Endodermal cell (in vitro differentiated cells): ENCODE measurements around the gene FDPS. TPM values are rescaled to one million over a fixed set of nuclear protein-coding genes. Genes with fewer than 3 reads are reported as not detected.
A peak's percentile ranks its signal among the peaks of the same experiment; 100 is the strongest.

Experiments
- DNase-seq: peaks from one replicate; pipeline ENCODE4 v3.0.0-alpha.2; 2017
- H3K27ac ChIP-seq: 2 replicates; pipeline ENCODE4 v1.5.1; 2013; ENCODE audit warnings: mild to moderate bottlenecking, low read depth, low read length, moderate library complexity
- H3K27me3 ChIP-seq: 2 replicates; pipeline ENCODE4 v1.6.1; 2013; ENCODE audit warnings: mild to moderate bottlenecking, low read length, moderate library complexity; ENCODE audit not compliant: insufficient read depth, control insufficient read depth, poor library complexity, severe bottlenecking
- H3K36me3 ChIP-seq: 2 replicates; pipeline ENCODE4 v1.7.0; 2013; ENCODE audit warnings: mild to moderate bottlenecking, low read length, moderate library complexity; ENCODE audit not compliant: control insufficient read depth, insufficient read depth
- H3K4me1 ChIP-seq: one replicate; pipeline ENCODE4 v1.7.0; 2013; ENCODE audit warnings: low read length; ENCODE audit not compliant: control insufficient read depth, insufficient read depth
- H3K4me3 ChIP-seq: 2 replicates; pipeline ENCODE4 v1.5.1; 2013; ENCODE audit warnings: mild to moderate bottlenecking, low read length, moderate library complexity
- H3K9ac ChIP-seq: 2 replicates; pipeline ENCODE4 v1.6.1; 2013; ENCODE audit warnings: mild to moderate bottlenecking, low read length, moderate library complexity; ENCODE audit not compliant: poor library complexity, severe bottlenecking; ENCODE audit errors: extremely low read depth
- H3K9me3 ChIP-seq: 2 replicates; pipeline ENCODE4 v1.6.1; 2013; ENCODE audit warnings: mild to moderate bottlenecking, low read length, moderate library complexity; ENCODE audit not compliant: control insufficient read depth
- H3K27ac Mint-ChIP-seq: 2 replicates; pipeline ENCODE4 v1.8.0; 2020; ENCODE audit warnings: mixed read lengths
- H3K27me3 Mint-ChIP-seq: 2 replicates; pipeline ENCODE4 v1.8.0; 2021; ENCODE audit warnings: mild to moderate bottlenecking, mixed read lengths; ENCODE audit not compliant: insufficient read depth
- H3K36me3 Mint-ChIP-seq: 2 replicates; pipeline ENCODE4 v1.8.0; 2020; ENCODE audit warnings: low read depth, mixed read lengths
- H3K4me1 Mint-ChIP-seq: 2 replicates; pipeline ENCODE4 v1.8.0; 2020; ENCODE audit warnings: mixed read lengths
- H3K4me3 Mint-ChIP-seq: 2 replicates; pipeline ENCODE4 v1.8.0; 2020; ENCODE audit warnings: mild to moderate bottlenecking, moderate library complexity, mixed read lengths
- H3K9me3 Mint-ChIP-seq: 2 replicates; pipeline ENCODE4 v1.8.0; 2020; ENCODE audit warnings: mild to moderate bottlenecking, mixed read lengths
- WGBS, 2 experiments: methylation state at CpG; one replicate each; pipeline versions ENCODE4 v1.1.5 to v1.1.7; 2013; ENCODE audit warnings: missing lambda C conversion rate in 2 of 2, mixed read lengths in 1 of 2; ENCODE audit not compliant: insufficient coverage in 1 of 2, insufficient read length in 1 of 2; 5-methylcytosine and 5-hydroxymethylcytosine counted together
- total RNA-seq, 2 donors: library from RNA; stranded (reverse); fragmentation: NEBNext Ultra II Directional in 1 of 2; extraction: Animal tissue kit (Norgen Biotek cat#: 25700) in 1 of 2; gene quantifications; 2 replicates in 1 of 2; 3 replicates in 1 of 2; pipeline ENCODE4 v1.2.1, GENCODE V29; 2021
- TF ChIP-seq, protein P1 (sequence below): fragments of 200-600 bp; sonication (generic); conservative IDR thresholded peaks from 2 replicates; pipeline ENCODE4 v1.5.0; 2021; ENCODE audit warnings: antibody characterized with exemption, mild to moderate bottlenecking

FDPS gene
- total RNA-seq, 2 donors from 2014 or later = 247 to 250 TPM

GRCh38 chr1:155293086-155293749 is 15.4 kb upstream of the FDPS start:
- no peaks in the 10 kb centered on the region for H3K4me1 ChIP-seq
- peaks cover 50% of the 10 kb centered on the region for H3K27me3 Mint-ChIP-seq
- H3K9me3 ChIP-seq = no peaks in the 10 kb centered on the region
- H3K9me3 Mint-ChIP-seq = no peaks in the 10 kb centered on the region
- H3K27ac Mint-ChIP-seq = no peak overlapping the region
- no peak overlapping the region for H3K9ac ChIP-seq
- TF ChIP-seq, protein P1, sequence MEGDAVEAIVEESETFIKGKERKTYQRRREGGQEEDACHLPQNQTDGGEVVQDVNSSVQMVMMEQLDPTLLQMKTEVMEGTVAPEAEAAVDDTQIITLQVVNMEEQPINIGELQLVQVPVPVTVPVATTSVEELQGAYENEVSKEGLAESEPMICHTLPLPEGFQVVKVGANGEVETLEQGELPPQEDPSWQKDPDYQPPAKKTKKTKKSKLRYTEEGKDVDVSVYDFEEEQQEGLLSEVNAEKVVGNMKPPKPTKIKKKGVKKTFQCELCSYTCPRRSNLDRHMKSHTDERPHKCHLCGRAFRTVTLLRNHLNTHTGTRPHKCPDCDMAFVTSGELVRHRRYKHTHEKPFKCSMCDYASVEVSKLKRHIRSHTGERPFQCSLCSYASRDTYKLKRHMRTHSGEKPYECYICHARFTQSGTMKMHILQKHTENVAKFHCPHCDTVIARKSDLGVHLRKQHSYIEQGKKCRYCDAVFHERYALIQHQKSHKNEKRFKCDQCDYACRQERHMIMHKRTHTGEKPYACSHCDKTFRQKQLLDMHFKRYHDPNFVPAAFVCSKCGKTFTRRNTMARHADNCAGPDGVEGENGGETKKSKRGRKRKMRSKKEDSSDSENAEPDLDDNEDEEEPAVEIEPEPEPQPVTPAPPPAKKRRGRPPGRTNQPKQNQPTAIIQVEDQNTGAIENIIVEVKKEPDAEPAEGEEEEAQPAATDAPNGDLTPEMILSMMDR = no peak
- DNase-seq = no peak
- H3K4me3 Mint-ChIP-seq = no peak overlapping the region
- H3K27me3 ChIP-seq = peaks cover 43% of the 10 kb centered on the region
- no peak overlapping the region for H3K4me3 ChIP-seq
- H3K36me3 ChIP-seq = no peaks in the 10 kb centered on the region
- H3K36me3 Mint-ChIP-seq = no peaks in the 10 kb centered on the region
- WGBS, 2 experiments = 90 to 93% methylated on average over 17 of the region's 17 CpGs
- no peak overlapping the region for H3K27ac ChIP-seq
- H3K4me1 Mint-ChIP-seq = peaks cover 8% of the 10 kb centered on the region

DNA sequence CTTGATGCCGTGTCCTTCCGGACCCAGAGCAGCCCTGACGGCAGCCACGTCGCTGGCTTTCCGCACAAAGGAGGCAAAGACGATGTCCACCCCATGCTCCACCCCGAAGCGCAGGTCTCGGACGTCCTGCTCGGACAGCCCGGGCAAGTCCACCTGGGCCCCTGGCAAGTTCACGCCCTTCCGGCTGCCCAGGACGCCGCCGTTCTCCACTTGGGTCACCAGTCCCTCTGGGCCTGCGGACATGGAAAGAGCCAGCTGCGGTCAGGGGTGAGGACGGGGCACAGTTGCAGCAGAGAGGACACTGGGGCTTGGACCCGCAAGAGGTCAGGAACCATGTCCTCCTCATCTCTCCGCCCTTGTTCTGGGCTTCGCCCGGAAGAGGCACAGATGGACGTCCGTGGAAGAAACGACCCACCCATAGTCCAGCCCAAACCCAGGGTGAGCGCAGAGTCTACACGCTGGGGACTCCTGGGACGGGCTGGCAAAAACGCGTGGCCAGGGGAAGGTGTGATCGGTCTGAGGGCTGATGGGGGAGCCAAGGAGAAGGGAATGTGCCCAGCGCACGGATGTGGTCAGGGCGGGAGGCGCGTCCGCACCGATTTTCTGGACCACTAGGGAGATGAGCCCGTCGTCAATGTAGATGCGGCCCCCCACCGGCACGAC is 14.0 kb upstream of the FDPS start:
- peak; percentile 59 for DNase-seq
- H3K27me3 ChIP-seq = peaks cover 43% of the 10 kb centered on the region
- WGBS, 2 experiments = 51 to 73% methylated on average over 28 to 46 of the region's 46 CpGs

GRCh38 chr1:155295183-155295941 is 13.3 kb upstream of the FDPS start:
- Histone ChIP-seq H3K4me3 (peak overlapping the region; percentile 77), H3K9ac (no peak overlapping the region), H3K36me3 (no peaks in the 10 kb centered on the region), H3K9me3 (no peaks in the 10 kb centered on the region), H3K27ac (no peak overlapping the region), H3K4me1 (no peaks in the 10 kb centered on the region), H3K27me3 (peaks cover 43% of the 10 kb centered on the region)
- H3K4me1 Mint-ChIP-seq = peaks cover 8% of the 10 kb centered on the region
- 15 to 29% methylated on average over 11 to 47 of the region's 47 CpGs for WGBS, 2 experiments
- H3K27me3 Mint-ChIP-seq = peaks cover 50% of the 10 kb centered on the region
- H3K27ac Mint-ChIP-seq = no peak overlapping the region
- H3K4me3 Mint-ChIP-seq = peak overlapping the region; percentile 49
- DNase-seq = peak; percentile 75
- no peaks in the 10 kb centered on the region for H3K36me3 Mint-ChIP-seq
- TF ChIP-seq, protein P1 = no peak
- no peaks in the 10 kb centered on the region for H3K9me3 Mint-ChIP-seq

More for the DNA sequence above, 14.0 kb upstream of the FDPS start:
- H3K9me3 Mint-ChIP-seq = no peaks in the 10 kb centered on the region
- Histone ChIP-seq H3K9me3 (no peaks in the 10 kb centered on the region), H3K27ac (no peak overlapping the region), H3K4me3 (peak overlapping the region; percentile 77), H3K4me1 (no peaks in the 10 kb centered on the region), H3K36me3 (no peaks in the 10 kb centered on the region), H3K9ac (no peak overlapping the region)
- H3K4me3 Mint-ChIP-seq = peak overlapping the region; percentile 49
- no peaks in the 10 kb centered on the region for H3K36me3 Mint-ChIP-seq
- peaks cover 8% of the 10 kb centered on the region for H3K4me1 Mint-ChIP-seq
- TF ChIP-seq, protein P1 = no peak
- H3K27me3 Mint-ChIP-seq = peaks cover 50% of the 10 kb centered on the region
- H3K27ac Mint-ChIP-seq = no peak overlapping the region
